ENCODE results near the gene SYT1.

The SYT1 gene

GRCh38 chr12:79071498-79071897 is 206.9 kb downstream of the SYT1 start:
- H3K27me3 ChIP-seq (ENCODE audit: control insufficient read depth, insufficient read depth, low read length): no peaks in the 10 kb centered on the region
- no peaks in the 10 kb centered on the region for H3K4me1 ChIP-seq (ENCODE audit: control insufficient read depth, insufficient read depth, low read length)
- H3K9ac ChIP-seq (ENCODE audit: low read depth, low read length): no peak overlapping the region
- no peaks in the 10 kb centered on the region for H3K36me3 ChIP-seq (ENCODE audit: control insufficient read depth, insufficient read depth, low read length)
- no peak overlapping the region for H3K4me3 ChIP-seq (ENCODE audit: low read depth, low read length)
- H3K9me3 ChIP-seq (ENCODE audit: control insufficient read depth, insufficient read depth, low read length): no peaks in the 10 kb centered on the region

GRCh38 chr12:79073506-79073905 is 208.9 kb downstream of the SYT1 start:
- Histone ChIP-seq H3K9me3 (ENCODE audit: control insufficient read depth, insufficient read depth, low read length) (no peaks in the 10 kb centered on the region), H3K9ac (ENCODE audit: low read depth, low read length) (no peak overlapping the region), H3K36me3 (ENCODE audit: control insufficient read depth, insufficient read depth, low read length) (no peaks in the 10 kb centered on the region), H3K4me1 (ENCODE audit: control insufficient read depth, insufficient read depth, low read length) (no peaks in the 10 kb centered on the region), H3K4me3 (ENCODE audit: low read depth, low read length) (no peak overlapping the region), H3K27me3 (ENCODE audit: control insufficient read depth, insufficient read depth, low read length) (no peaks in the 10 kb centered on the region)

- Histone ChIP-seq H3K9ac (ENCODE audit: low read depth, low read length) (no peak overlapping the region), H3K4me1 (ENCODE audit: control insufficient read depth, insufficient read depth, low read length) (peaks cover 27% of the 10 kb centered on the region), H3K9me3 (ENCODE audit: control insufficient read depth, insufficient read depth, low read length) (no peaks in the 10 kb centered on the region), H3K4me3 (ENCODE audit: low read depth, low read length) (no peak overlapping the region), H3K36me3 (ENCODE audit: control insufficient read depth, insufficient read depth, low read length) (no peaks in the 10 kb centered on the region), H3K27me3 (ENCODE audit: control insufficient read depth, insufficient read depth, low read length) (no peaks in the 10 kb centered on the region)
Observed at GRCh38 chr12:79082595-79082994, 218.0 kb downstream of the SYT1 start.

GRCh38 chr12:79083181-79083580 is 218.6 kb downstream of the SYT1 start:
- peaks cover 27% of the 10 kb centered on the region for H3K4me1 ChIP-seq (ENCODE audit: control insufficient read depth, insufficient read depth, low read length)

GRCh38 chr12:79085106-79085682 is 220.6 kb downstream of the SYT1 start:
- Histone ChIP-seq H3K27me3 (ENCODE audit: control insufficient read depth, insufficient read depth, low read length) (no peaks in the 10 kb centered on the region), H3K9me3 (ENCODE audit: control insufficient read depth, insufficient read depth, low read length) (no peaks in the 10 kb centered on the region), H3K4me1 (ENCODE audit: control insufficient read depth, insufficient read depth, low read length) (peaks cover 27% of the 10 kb centered on the region), H3K4me3 (ENCODE audit: low read depth, low read length) (no peak overlapping the region), H3K9ac (ENCODE audit: low read depth, low read length) (no peak overlapping the region), H3K36me3 (ENCODE audit: control insufficient read depth, insufficient read depth, low read length) (no peaks in the 10 kb centered on the region)

More at GRCh38 chr12:79083181-79083580, 218.6 kb downstream of the SYT1 start:
- no peaks in the 10 kb centered on the region for H3K9me3 ChIP-seq (ENCODE audit: control insufficient read depth, insufficient read depth, low read length)
- H3K4me3 ChIP-seq (ENCODE audit: low read depth, low read length): no peak overlapping the region
- no peaks in the 10 kb centered on the region for H3K36me3 ChIP-seq (ENCODE audit: control insufficient read depth, insufficient read depth, low read length)
- H3K27me3 ChIP-seq (ENCODE audit: control insufficient read depth, insufficient read depth, low read length): no peaks in the 10 kb centered on the region
- H3K9ac ChIP-seq (ENCODE audit: low read depth, low read length): no peak overlapping the region

GRCh38 chr12:79086541-79087296 is 222.1 kb downstream of the SYT1 start:
- H3K9me3 ChIP-seq (ENCODE audit: control insufficient read depth, insufficient read depth, low read length): no peaks in the 10 kb centered on the region
- H3K4me1 ChIP-seq (ENCODE audit: control insufficient read depth, insufficient read depth, low read length): peaks cover 27% of the 10 kb centered on the region
- no peak overlapping the region for H3K9ac ChIP-seq (ENCODE audit: low read depth, low read length)
- H3K36me3 ChIP-seq (ENCODE audit: control insufficient read depth, insufficient read depth, low read length): no peaks in the 10 kb centered on the region
- no peak overlapping the region for H3K4me3 ChIP-seq (ENCODE audit: low read depth, low read length)
- no peaks in the 10 kb centered on the region for H3K27me3 ChIP-seq (ENCODE audit: control insufficient read depth, insufficient read depth, low read length)

- Histone ChIP-seq H3K9me3 (ENCODE audit: control insufficient read depth, insufficient read depth, low read length) (no peaks in the 10 kb centered on the region), H3K27me3 (ENCODE audit: control insufficient read depth, insufficient read depth, low read length) (no peaks in the 10 kb centered on the region), H3K9ac (ENCODE audit: low read depth, low read length) (no peak overlapping the region), H3K36me3 (ENCODE audit: control insufficient read depth, insufficient read depth, low read length) (no peaks in the 10 kb centered on the region), H3K4me1 (ENCODE audit: control insufficient read depth, insufficient read depth, low read length) (no peaks in the 10 kb centered on the region), H3K4me3 (ENCODE audit: low read depth, low read length) (no peak overlapping the region)
Observed at GRCh38 chr12:79098530-79098929, 234.0 kb downstream of the SYT1 start.

GRCh38 chr12:79108962-79109361 is 244.4 kb downstream of the SYT1 start:
- Histone ChIP-seq H3K4me1 (ENCODE audit: control insufficient read depth, insufficient read depth, low read length) (no peaks in the 10 kb centered on the region), H3K9me3 (ENCODE audit: control insufficient read depth, insufficient read depth, low read length) (no peaks in the 10 kb centered on the region), H3K9ac (ENCODE audit: low read depth, low read length) (no peak overlapping the region), H3K36me3 (ENCODE audit: control insufficient read depth, insufficient read depth, low read length) (no peaks in the 10 kb centered on the region), H3K27me3 (ENCODE audit: control insufficient read depth, insufficient read depth, low read length) (no peaks in the 10 kb centered on the region), H3K4me3 (ENCODE audit: low read depth, low read length) (no peak overlapping the region)

GRCh38 chr12:79114896-79115295 is 250.3 kb downstream of the SYT1 start:
- Histone ChIP-seq H3K4me1 (ENCODE audit: control insufficient read depth, insufficient read depth, low read length) (no peaks in the 10 kb centered on the region), H3K9ac (ENCODE audit: low read depth, low read length) (no peak overlapping the region), H3K36me3 (ENCODE audit: control insufficient read depth, insufficient read depth, low read length) (no peaks in the 10 kb centered on the region), H3K4me3 (ENCODE audit: low read depth, low read length) (no peak overlapping the region), H3K27me3 (ENCODE audit: control insufficient read depth, insufficient read depth, low read length) (no peaks in the 10 kb centered on the region), H3K9me3 (ENCODE audit: control insufficient read depth, insufficient read depth, low read length) (no peaks in the 10 kb centered on the region)

GRCh38 chr12:79115743-79116142 is 251.2 kb downstream of the SYT1 start:
- no peaks in the 10 kb centered on the region for H3K4me1 ChIP-seq (ENCODE audit: control insufficient read depth, insufficient read depth, low read length)
- H3K4me3 ChIP-seq (ENCODE audit: low read depth, low read length): no peak overlapping the region
- H3K9ac ChIP-seq (ENCODE audit: low read depth, low read length): no peak overlapping the region
- H3K27me3 ChIP-seq (ENCODE audit: control insufficient read depth, insufficient read depth, low read length): no peaks in the 10 kb centered on the region
- H3K9me3 ChIP-seq (ENCODE audit: control insufficient read depth, insufficient read depth, low read length): no peaks in the 10 kb centered on the region
- H3K36me3 ChIP-seq (ENCODE audit: control insufficient read depth, insufficient read depth, low read length): no peaks in the 10 kb centered on the region

GRCh38 chr12:79119796-79120195 is 255.2 kb downstream of the SYT1 start:
- Histone ChIP-seq H3K9ac (ENCODE audit: low read depth, low read length) (no peak overlapping the region), H3K27me3 (ENCODE audit: control insufficient read depth, insufficient read depth, low read length) (no peaks in the 10 kb centered on the region), H3K4me3 (ENCODE audit: low read depth, low read length) (no peak overlapping the region), H3K4me1 (ENCODE audit: control insufficient read depth, insufficient read depth, low read length) (peaks cover 2% of the 10 kb centered on the region), H3K36me3 (ENCODE audit: control insufficient read depth, insufficient read depth, low read length) (no peaks in the 10 kb centered on the region), H3K9me3 (ENCODE audit: control insufficient read depth, insufficient read depth, low read length) (no peaks in the 10 kb centered on the region)

- H3K9me3 ChIP-seq (ENCODE audit: control insufficient read depth, insufficient read depth, low read length): no peaks in the 10 kb centered on the region
- H3K36me3 ChIP-seq (ENCODE audit: control insufficient read depth, insufficient read depth, low read length): no peaks in the 10 kb centered on the region
- H3K4me3 ChIP-seq (ENCODE audit: low read depth, low read length): no peak overlapping the region
- no peaks in the 10 kb centered on the region for H3K27me3 ChIP-seq (ENCODE audit: control insufficient read depth, insufficient read depth, low read length)
- peaks cover 2% of the 10 kb centered on the region for H3K4me1 ChIP-seq (ENCODE audit: control insufficient read depth, insufficient read depth, low read length)
- H3K9ac ChIP-seq (ENCODE audit: low read depth, low read length): no peak overlapping the region
Observed at GRCh38 chr12:79121486-79121885, 256.9 kb downstream of the SYT1 start.

Data from iPS-15b (cell line).